Effector memory CD8-positive, alpha-beta T cell (primary cell): Measurements from ENCODE around the gene DNAH11.
A peak's percentile ranks its signal among the peaks of the same experiment; 100 is the strongest.

Experiments used
- ATAC-seq: fragments of 150-1000 bp; cut with Tn5 transposase; replicated peaks from 2 replicates; pipeline ENCODE4 v1.10.0; 2021; ENCODE audit warnings: mild to moderate bottlenecking, moderate library complexity
- DNase-seq, 3 experiments: peaks; one replicate each; pipeline ENCODE4 v3.0.0; 2021
- H3K27ac Mint-ChIP-seq, 2 donors: one replicate each; pipeline ENCODE4 v1.8.0; 2022; ENCODE audit warnings: mild to moderate bottlenecking in 2 of 2, mixed read lengths in 2 of 2, moderate library complexity in 2 of 2
- H3K27me3 Mint-ChIP-seq, 2 donors: one replicate each; pipeline ENCODE4 v1.8.0; 2022; ENCODE audit warnings: mixed read lengths in 2 of 2
- H3K36me3 Mint-ChIP-seq: one replicate; pipeline ENCODE4 v1.8.0; 2022; ENCODE audit warnings: mild to moderate bottlenecking, moderate library complexity, mixed read lengths; ENCODE audit not compliant: insufficient read depth
- H3K4me1 Mint-ChIP-seq, 2 donors: one replicate each; pipeline ENCODE4 v1.8.0; 2022; ENCODE audit warnings: low read depth in 2 of 2, mixed read lengths in 2 of 2
- H3K4me3 Mint-ChIP-seq, 2 donors: one replicate each; pipeline ENCODE4 v1.8.0; 2022; ENCODE audit warnings: mild to moderate bottlenecking in 2 of 2, mixed read lengths in 2 of 2, moderate library complexity in 2 of 2
- H3K9me3 Mint-ChIP-seq, 2 donors: one replicate each; pipeline ENCODE4 v1.8.0; 2022; ENCODE audit warnings: mixed read lengths in 2 of 2

The DNAH11 gene

GRCh38 chr7:21762469-21762868 is 219.6 kb downstream of the DNAH11 start:
- ATAC-seq (no peak), DNase-seq (no peak)
- no peaks in the 10 kb centered on the region for H3K36me3 Mint-ChIP-seq
- no peaks in the 10 kb centered on the region for H3K4me1 Mint-ChIP-seq
- H3K27ac Mint-ChIP-seq, result no peak overlapping the region
- peaks cover 21 to 26% of the 10 kb centered on the region in 2 donors for H3K27me3 Mint-ChIP-seq
- no peaks in the 10 kb centered on the region for H3K9me3 Mint-ChIP-seq
- H3K4me3 Mint-ChIP-seq, result no peak overlapping the region

- DNase-seq (no peak), ATAC-seq (no peak)
- no peak overlapping the region for H3K27ac Mint-ChIP-seq
- H3K36me3 Mint-ChIP-seq, result peaks cover 2% of the 10 kb centered on the region
- H3K4me1 Mint-ChIP-seq, result no peaks in the 10 kb centered on the region
- H3K27me3 Mint-ChIP-seq, result peaks cover 8 to 20% of the 10 kb centered on the region in 2 donors
- no peak overlapping the region for H3K4me3 Mint-ChIP-seq
- H3K9me3 Mint-ChIP-seq, result no peaks in the 10 kb centered on the region
Measured at GRCh38 chr7:21763818-21764217, 221.0 kb downstream of the DNAH11 start.

GRCh38 chr7:21766218-21766617 is 223.4 kb downstream of the DNAH11 start:
- Mint-ChIP-seq H3K36me3 (peaks cover 2% of the 10 kb centered on the region), H3K4me1 (no peaks in the 10 kb centered on the region), H3K27me3 (peaks cover 0 to 13% of the 10 kb centered on the region in 2 donors), H3K9me3 (no peaks in the 10 kb centered on the region), H3K27ac (no peak overlapping the region), H3K4me3 (no peak overlapping the region)
- DNase-seq (no peak), ATAC-seq (no peak)

GRCh38 chr7:21767300-21767900 is 224.6 kb downstream of the DNAH11 start:
- ATAC-seq (peak; percentile 41), DNase-seq (peak in 1 of 3 experiments; percentile 1)
- Mint-ChIP-seq H3K27me3 (peaks cover 1 to 13% of the 10 kb centered on the region in 2 donors), H3K36me3 (peaks cover 2% of the 10 kb centered on the region), H3K9me3 (no peaks in the 10 kb centered on the region), H3K4me3 (no peak overlapping the region), H3K27ac (no peak overlapping the region), H3K4me1 (no peaks in the 10 kb centered on the region)

GRCh38 chr7:21768279-21768678 is 225.4 kb downstream of the DNAH11 start:
- no peak overlapping the region for H3K27ac Mint-ChIP-seq
- H3K36me3 Mint-ChIP-seq, result peaks cover 2% of the 10 kb centered on the region
- no peak overlapping the region for H3K4me3 Mint-ChIP-seq
- peaks cover 10 to 13% of the 10 kb centered on the region in 2 donors for H3K27me3 Mint-ChIP-seq
- no peaks in the 10 kb centered on the region for H3K9me3 Mint-ChIP-seq
- ATAC-seq, result no peak
- H3K4me1 Mint-ChIP-seq, result no peaks in the 10 kb centered on the region
- no peak for DNase-seq

GRCh38 chr7:21771266-21771665 is 228.4 kb downstream of the DNAH11 start:
- ATAC-seq (no peak), DNase-seq (no peak)
- Mint-ChIP-seq H3K9me3 (no peaks in the 10 kb centered on the region), H3K27ac (no peak overlapping the region), H3K4me1 (no peaks in the 10 kb centered on the region), H3K36me3 (peaks cover 2% of the 10 kb centered on the region), H3K27me3 (peaks cover 22 to 31% of the 10 kb centered on the region in 2 donors), H3K4me3 (no peak overlapping the region)

GRCh38 chr7:21771906-21772610 is 229.2 kb downstream of the DNAH11 start:
- no peaks in the 10 kb centered on the region for H3K4me1 Mint-ChIP-seq
- no peak overlapping the region for H3K4me3 Mint-ChIP-seq
- peaks cover 2% of the 10 kb centered on the region for H3K36me3 Mint-ChIP-seq
- no peaks in the 10 kb centered on the region for H3K9me3 Mint-ChIP-seq
- ATAC-seq (no peak), DNase-seq (no peak)
- peaks cover 27 to 36% of the 10 kb centered on the region in 2 donors for H3K27me3 Mint-ChIP-seq
- H3K27ac Mint-ChIP-seq, result no peak overlapping the region

GRCh38 chr7:21773326-21773725 is 230.5 kb downstream of the DNAH11 start:
- no peak overlapping the region for H3K4me3 Mint-ChIP-seq
- no peak for ATAC-seq

GRCh38 chr7:21777921-21778320 is 235.1 kb downstream of the DNAH11 start:
- Mint-ChIP-seq H3K9me3 (no peaks in the 10 kb centered on the region), H3K36me3 (no peaks in the 10 kb centered on the region), H3K27me3 (peaks cover 15 to 50% of the 10 kb centered on the region in 2 donors), H3K27ac (no peak overlapping the region), H3K4me3 (no peak overlapping the region), H3K4me1 (no peaks in the 10 kb centered on the region)
- DNase-seq (no peak), ATAC-seq (no peak)

More at GRCh38 chr7:21773326-21773725, 230.5 kb downstream of the DNAH11 start:
- no peak for DNase-seq
- Mint-ChIP-seq H3K27me3 (peaks cover 22 to 42% of the 10 kb centered on the region in 2 donors), H3K4me1 (no peaks in the 10 kb centered on the region), H3K9me3 (no peaks in the 10 kb centered on the region), H3K36me3 (no peaks in the 10 kb centered on the region), H3K27ac (no peak overlapping the region)

- Mint-ChIP-seq H3K4me1 (no peaks in the 10 kb centered on the region), H3K9me3 (no peaks in the 10 kb centered on the region), H3K27ac (no peak overlapping the region), H3K4me3 (no peak overlapping the region), H3K27me3 (peaks cover 22 to 47% of the 10 kb centered on the region in 2 donors), H3K36me3 (no peaks in the 10 kb centered on the region)
- ATAC-seq (no peak), DNase-seq (no peak)
Measured at GRCh38 chr7:21778953-21779352, 236.1 kb downstream of the DNAH11 start.

GRCh38 chr7:21782996-21783395 is 240.2 kb downstream of the DNAH11 start:
- no peaks in the 10 kb centered on the region for H3K4me1 Mint-ChIP-seq
- no peak overlapping the region for H3K4me3 Mint-ChIP-seq
- H3K36me3 Mint-ChIP-seq, result no peaks in the 10 kb centered on the region
- no peak overlapping the region for H3K27ac Mint-ChIP-seq
- peaks cover 17 to 36% of the 10 kb centered on the region in 2 donors for H3K27me3 Mint-ChIP-seq
- ATAC-seq (no peak), DNase-seq (no peak)
- H3K9me3 Mint-ChIP-seq, result no peaks in the 10 kb centered on the region

GRCh38 chr7:21784989-21785388 is 242.2 kb downstream of the DNAH11 start:
- H3K4me3 Mint-ChIP-seq, result no peak overlapping the region
- H3K9me3 Mint-ChIP-seq, result no peaks in the 10 kb centered on the region
- no peaks in the 10 kb centered on the region for H3K4me1 Mint-ChIP-seq
- H3K36me3 Mint-ChIP-seq, result no peaks in the 10 kb centered on the region
- no peak for DNase-seq
- H3K27me3 Mint-ChIP-seq, result peaks cover 17 to 23% of the 10 kb centered on the region in 2 donors
- no peak overlapping the region for H3K27ac Mint-ChIP-seq
- no peak for ATAC-seq

- ATAC-seq, result no peak
- no peak overlapping the region for H3K27ac Mint-ChIP-seq
- no peaks in the 10 kb centered on the region for H3K4me1 Mint-ChIP-seq
- no peak overlapping the region for H3K4me3 Mint-ChIP-seq
- H3K27me3 Mint-ChIP-seq, result peaks cover 23 to 29% of the 10 kb centered on the region in 2 donors
- H3K36me3 Mint-ChIP-seq, result no peaks in the 10 kb centered on the region
- DNase-seq, result no peak
- H3K9me3 Mint-ChIP-seq, result no peaks in the 10 kb centered on the region
Measured at GRCh38 chr7:21805791-21806190, 263.0 kb downstream of the DNAH11 start.

- DNase-seq (no peak), ATAC-seq (no peak)
- Mint-ChIP-seq H3K27ac (no peak overlapping the region), H3K27me3 (peaks cover 23 to 28% of the 10 kb centered on the region in 2 donors), H3K36me3 (no peaks in the 10 kb centered on the region), H3K9me3 (no peaks in the 10 kb centered on the region), H3K4me1 (no peaks in the 10 kb centered on the region), H3K4me3 (no peak overlapping the region)
Measured at GRCh38 chr7:21806388-21806787, 263.5 kb downstream of the DNAH11 start.
